H1 (cell line): ENCODE measurements around the gene C15orf62.
A peak's percentile ranks its signal among the peaks of the same experiment; 100 is the strongest.

ENCODE experiments used
- CBX5 ChIP-seq: fragments of 300-800, 300-1000 bp; sonication (generic); IDR thresholded peaks from 2 replicates; pipeline ENCODE4 v1.7.1; 2016; ENCODE audit warnings: antibody characterized with exemption, low read length, low read depth
- CTCF ChIP-seq, 3 experiments: IDR thresholded peaks; 1 replicate in 2 of 3; 2 replicates in 1 of 3; pipeline versions ENCODE4 v1.5.1 to v1.6.1; 2011; ENCODE audit warnings: low read length in 3 of 3, mild to moderate bottlenecking in 3 of 3, inconsistent platforms in 2 of 3, low read depth in 1 of 3, moderate library complexity in 1 of 3; ENCODE audit not compliant: insufficient read depth in 1 of 3; ENCODE audit errors: control extremely low read depth in 1 of 3
- EP300 ChIP-seq, 2 experiments: IDR thresholded peaks; 1 replicate in 1 of 2; 2 replicates in 1 of 2; pipeline ENCODE4 v1.6.1; 2011 to 2012; ENCODE audit warnings: low read depth in 2 of 2, low read length in 2 of 2, mild to moderate bottlenecking in 2 of 2, borderline replicate concordance in 1 of 2, inconsistent platforms in 1 of 2, moderate library complexity in 1 of 2
- EZH2 ChIP-seq: fragments of 200-600 bp; sonication (generic); IDR thresholded peaks from 2 replicates; pipeline ENCODE4 v1.7.1; 2012; ENCODE audit warnings: low read depth, mild to moderate bottlenecking, moderate library complexity, low read length, inconsistent platforms; ENCODE audit not compliant: severe bottlenecking
- JUN ChIP-seq: IDR thresholded peaks from 2 replicates; pipeline ENCODE4 v1.6.1; 2011; ENCODE audit warnings: low read depth, mild to moderate bottlenecking, improper control_type of control experiment, low read length
- POLR2A ChIP-seq, 2 experiments: IDR thresholded peaks; 1 replicate in 1 of 2; 2 replicates in 1 of 2; pipeline ENCODE4 v1.6.1; 2011; ENCODE audit warnings: low read depth in 2 of 2, low read length in 2 of 2, mild to moderate bottlenecking in 2 of 2; ENCODE audit errors: control extremely low read depth in 1 of 2
- POLR2AphosphoS5 ChIP-seq: IDR thresholded peaks from 2 replicates; pipeline ENCODE4 v1.6.1; 2011; ENCODE audit warnings: low read depth, low read length
- ZNF274 ChIP-seq: IDR thresholded peaks from 2 replicates; pipeline ENCODE4 v1.7.0; 2012; ENCODE audit warnings: low read length, borderline replicate concordance; ENCODE audit errors: extremely low read depth

DNA sequence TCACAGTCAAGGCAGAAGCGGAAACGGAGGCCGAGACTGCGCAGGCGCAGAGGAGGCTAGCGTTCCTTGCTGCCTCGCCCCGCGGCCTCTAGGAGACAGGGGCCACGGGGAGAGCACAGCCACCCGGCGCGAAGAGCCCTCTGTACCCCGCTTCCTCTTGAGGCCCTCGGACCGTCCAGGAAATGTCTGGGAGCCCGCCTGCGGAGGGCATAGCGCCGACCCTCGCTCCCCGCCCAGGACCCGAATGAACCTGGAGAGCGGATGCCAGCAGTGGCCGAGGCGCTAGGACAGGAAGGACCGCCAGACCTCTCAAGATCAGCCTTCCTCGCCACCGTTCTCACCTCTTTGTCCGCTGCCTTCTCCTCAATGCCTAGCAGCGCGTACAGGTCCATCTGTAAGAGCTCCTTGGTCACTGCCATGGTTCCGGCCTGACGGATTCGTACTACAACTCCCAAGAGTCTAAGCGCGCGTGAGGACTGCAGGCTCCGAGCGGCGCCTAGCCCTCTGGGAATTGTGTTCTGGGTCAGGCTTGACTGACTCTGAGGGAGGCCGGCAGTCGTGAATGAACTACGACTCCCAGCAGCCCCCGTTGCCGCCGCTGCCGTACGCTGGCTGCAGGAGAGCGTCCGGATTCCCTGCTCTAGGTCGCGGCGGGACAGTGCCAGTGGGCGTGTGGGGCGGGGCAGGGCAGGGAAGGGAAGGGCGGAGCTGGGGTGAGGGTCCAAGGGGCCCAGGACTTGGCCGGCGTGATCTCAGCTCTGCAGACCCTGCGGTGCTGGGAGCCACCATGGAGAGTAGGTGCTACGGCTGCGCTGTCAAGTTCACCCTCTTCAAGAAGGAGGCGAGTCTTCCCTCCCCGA lies 37.5 kb downstream of the C15orf62 start, which contains the start of the genes DNAJC17 and ZFYVE19:
- TF ChIP-seq CBX5 (no peak), POLR2A (IDR thresholded peaks at IDR 0.05; ENCODE audit: control extremely low read depth in 1 of 2, low read depth in 2 of 2, low read length in 2 of 2) (no peak; a peak in 1 of 3 replicates), CTCF (IDR thresholded peaks at IDR 0.05; ENCODE audit: control extremely low read depth in 1 of 3, insufficient read depth in 1 of 3, low read depth in 1 of 3, low read length in 3 of 3) (peak in 1 of 3 experiments; percentile 9; a peak in 1 of 4 replicates), POLR2AphosphoS5 (0 out of 2 replicates have a peak, but pooled peaks have one; percentile 7), ZNF274 (no peak), EP300 (IDR thresholded peaks at IDR 0.05; ENCODE audit: borderline replicate concordance in 1 of 2, low read depth in 2 of 2, low read length in 2 of 2) (no peak), JUN (no peak), EZH2 (no peak)
